Esophagus mucosa (tissue), 1 donor: ENCODE measurements around the gene IRF6. TPM values are rescaled to one million over a fixed set of nuclear protein-coding genes. Genes with fewer than 3 reads are reported as not detected.

Source experiments
- ATAC-seq: fragments of 200-7000 bp; cut with Tn5 transposase; one replicate; pipeline ENCODE4 v1.9.1; 2020
- total RNA-seq: library from RNA; stranded (reverse); gene quantifications from one replicate; pipeline ENCODE4 v1.2.4, GENCODE V29; 2023
- donor health status: DM: yes; HTN: yes; CAD: no.

IRF6 gene
- total RNA-seq, 1 donor from 2014 or later: 159 TPM

DNA sequence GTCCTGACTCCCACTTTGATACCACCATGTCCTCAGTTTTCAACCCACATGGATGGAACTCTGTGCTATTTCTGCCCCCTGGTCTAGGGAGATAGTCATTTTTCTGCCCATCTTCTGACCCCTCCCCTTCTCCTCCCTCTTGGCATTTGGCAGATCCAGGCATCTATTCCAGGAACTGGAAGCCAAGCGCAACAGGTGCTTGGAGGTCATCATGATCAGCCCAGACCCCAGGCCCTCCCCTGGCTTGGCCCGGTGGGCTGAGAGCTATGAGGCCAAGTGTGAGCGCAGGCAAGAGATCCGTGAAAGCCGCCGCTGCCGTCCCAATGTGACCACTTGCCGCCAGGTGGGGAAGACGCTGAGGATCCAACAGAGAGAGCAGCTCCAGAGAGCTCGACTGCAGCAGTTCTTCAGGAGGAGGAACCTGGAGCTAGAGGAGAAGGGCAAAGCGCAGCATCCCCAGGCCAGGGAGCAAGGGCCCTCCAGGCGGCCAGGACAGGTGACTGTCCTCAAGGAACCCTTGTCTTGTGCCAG, 46.0 kb downstream of the IRF6 start:
- ATAC-seq: no peak

DNA sequence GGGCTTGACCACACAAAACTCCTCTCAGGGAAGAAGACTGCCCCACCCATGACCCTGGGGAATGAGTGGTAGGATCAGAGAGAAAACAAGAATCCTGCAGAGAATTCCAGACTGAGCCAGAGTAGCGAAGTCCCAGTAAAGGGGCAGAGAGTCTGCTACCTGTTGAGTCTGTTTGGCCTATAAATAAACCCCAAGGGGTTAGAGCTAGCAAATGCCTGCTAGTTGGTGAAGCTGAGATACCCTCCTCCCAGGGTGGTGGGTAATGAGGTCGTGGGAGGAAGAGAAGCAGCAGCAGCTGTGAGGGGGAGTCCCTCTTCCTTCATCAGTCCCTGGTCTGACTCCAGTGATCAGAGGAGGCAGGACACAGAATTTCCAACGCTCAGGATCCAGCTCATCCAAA, 47.5 kb downstream of the IRF6 start:
- ATAC-seq: no peak

DNA sequence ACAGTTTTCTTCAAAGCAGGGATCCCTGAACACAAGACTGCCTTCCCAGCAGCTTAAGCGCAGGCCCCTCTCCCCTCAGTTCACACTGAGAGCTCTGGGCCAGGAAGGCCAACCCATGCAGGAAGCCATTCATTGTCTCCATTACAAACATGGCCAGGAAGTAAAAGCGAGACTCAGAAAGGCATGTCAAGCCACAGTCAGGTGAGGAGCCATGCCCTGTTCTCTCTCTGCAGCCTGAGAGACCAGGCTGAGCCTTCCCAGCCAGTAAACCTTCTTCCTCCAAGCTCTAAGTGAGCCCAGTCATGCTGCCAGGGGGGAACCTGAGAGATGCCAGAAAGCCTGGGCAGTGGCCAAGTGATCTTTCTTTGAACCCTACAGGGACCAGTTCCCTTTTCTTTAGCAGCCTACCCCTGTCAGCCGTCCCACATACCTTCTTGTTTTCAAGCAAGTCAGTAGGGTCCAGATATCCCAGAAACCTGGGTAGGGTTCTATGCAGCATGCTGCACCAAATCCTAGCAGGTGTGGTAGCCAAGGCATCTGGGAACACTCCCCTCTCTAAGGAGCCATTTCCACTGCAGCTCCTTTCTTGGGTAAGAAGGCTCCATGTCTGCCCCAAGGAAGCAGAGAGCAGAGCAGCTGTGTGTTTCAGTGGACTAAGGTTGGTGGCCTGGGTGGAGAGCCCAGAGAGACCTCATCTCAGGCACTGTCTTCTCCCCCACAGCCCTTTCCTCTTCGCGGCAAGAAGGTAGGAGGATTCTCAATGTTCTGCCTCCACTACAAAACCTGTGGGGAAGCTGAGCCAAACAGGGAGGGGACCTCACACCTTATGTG, 49.1 kb downstream of the IRF6 start:
- ATAC-seq: peak; percentile 30

DNA sequence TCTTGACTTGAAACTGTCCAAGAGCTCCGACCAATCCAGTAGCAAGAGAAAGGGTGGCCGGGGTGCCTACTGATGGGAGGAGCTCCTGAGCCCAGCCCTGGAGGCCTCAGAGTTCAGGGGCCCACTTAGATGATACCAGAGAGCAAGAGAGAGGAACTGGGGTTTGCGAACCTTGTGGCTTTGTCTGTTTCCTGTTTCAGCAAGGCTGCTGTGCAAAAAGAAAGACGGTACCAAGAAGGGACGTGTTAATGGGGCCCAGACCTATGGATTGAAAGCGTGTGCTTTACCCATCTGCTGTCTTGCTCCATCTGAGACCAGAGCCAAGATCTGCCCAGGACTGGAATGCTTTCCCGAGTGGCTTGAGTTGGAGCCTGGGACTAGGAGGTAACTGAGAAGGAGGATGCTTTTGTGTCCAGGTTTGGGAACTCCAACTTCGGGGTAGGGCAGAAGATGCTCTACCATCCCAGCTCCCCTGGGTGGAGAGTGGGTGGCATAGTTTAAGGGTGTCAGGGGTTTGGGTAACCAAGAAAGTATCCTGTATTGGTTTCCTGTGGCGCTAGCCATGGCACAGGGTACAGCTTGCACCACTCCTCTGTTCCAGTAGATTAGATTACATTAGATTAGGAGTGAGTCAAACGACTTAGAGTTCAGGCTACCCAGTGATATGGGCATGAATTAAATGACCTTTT, 49.9 kb downstream of the IRF6 start, which contains the start of gene TRAF3IP3:
Gene TRAF3IP3 (plus strand): TSS at position 128 of the 689 bp plus-strand sequence. CDS start 3,987 bp downstream, outside the sequence.
- peak; percentile 70 for ATAC-seq

DNA sequence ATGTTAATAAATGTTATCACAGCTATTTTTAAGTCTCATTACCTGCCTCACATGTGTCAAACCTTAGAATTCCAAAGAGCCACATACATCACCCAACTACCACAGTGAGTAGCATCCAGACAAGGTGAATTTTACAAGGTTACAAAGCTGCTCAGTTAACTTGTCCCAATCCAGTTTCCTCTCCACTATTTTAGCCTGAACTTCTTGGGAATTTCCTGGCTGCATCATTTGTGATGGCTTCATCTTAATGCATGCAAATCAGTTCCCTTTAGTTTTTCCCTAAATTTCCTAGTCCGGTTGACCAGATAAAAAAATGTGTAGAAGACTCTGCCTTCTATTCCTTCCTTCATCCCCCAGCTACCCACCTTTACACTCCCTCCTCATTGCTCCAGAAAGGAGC, 50.7 kb downstream of the IRF6 start:
- no peak for ATAC-seq

DNA sequence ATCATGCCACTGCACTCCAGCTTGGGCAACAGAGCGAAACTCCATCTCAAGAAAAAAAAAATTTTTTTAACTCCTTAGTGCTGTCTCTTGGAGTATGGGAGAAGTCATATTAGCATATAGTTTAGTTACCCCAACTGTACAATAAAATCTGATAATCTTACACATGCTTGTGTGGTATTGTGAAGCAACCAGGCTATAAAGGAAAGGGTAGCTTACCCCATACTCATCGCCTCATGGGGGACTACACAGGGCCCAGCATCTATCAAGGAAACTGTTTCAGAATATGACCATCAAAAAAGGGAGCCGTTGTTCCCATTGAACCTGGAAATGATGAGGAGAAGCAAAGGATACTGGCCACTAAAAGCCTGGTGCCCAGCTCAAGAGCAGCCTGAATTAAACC, 53.1 kb downstream of the IRF6 start:
- ATAC-seq: no peak

DNA sequence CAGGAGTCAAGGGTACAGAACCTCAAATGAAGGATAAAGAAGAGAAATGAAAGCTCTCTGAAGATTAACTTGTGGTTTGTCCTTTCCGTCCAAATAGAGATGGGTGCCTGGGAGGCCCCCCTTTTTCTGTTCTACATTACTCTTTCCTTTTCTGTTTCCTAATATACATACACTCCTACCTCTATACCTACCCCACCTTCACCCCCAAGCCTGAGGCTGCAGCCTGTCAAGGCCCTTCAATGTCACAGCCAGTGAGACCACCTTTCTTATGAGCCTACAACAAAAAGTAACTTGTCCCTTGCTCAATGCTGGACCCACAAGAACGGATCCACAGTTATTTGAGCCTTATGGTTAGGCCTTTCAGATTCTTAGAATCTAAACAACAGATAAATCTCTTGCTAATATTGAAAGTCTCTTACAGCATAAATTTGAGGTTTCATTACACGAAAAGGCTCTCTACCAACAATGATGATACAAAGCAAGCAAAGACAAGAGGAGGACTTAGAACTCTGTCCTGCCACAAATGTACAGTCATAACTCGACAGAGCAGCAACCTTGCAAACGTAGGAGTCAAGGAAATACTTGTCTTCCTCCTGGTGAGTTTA, 54.2 kb downstream of the IRF6 start:
- ATAC-seq: no peak

DNA sequence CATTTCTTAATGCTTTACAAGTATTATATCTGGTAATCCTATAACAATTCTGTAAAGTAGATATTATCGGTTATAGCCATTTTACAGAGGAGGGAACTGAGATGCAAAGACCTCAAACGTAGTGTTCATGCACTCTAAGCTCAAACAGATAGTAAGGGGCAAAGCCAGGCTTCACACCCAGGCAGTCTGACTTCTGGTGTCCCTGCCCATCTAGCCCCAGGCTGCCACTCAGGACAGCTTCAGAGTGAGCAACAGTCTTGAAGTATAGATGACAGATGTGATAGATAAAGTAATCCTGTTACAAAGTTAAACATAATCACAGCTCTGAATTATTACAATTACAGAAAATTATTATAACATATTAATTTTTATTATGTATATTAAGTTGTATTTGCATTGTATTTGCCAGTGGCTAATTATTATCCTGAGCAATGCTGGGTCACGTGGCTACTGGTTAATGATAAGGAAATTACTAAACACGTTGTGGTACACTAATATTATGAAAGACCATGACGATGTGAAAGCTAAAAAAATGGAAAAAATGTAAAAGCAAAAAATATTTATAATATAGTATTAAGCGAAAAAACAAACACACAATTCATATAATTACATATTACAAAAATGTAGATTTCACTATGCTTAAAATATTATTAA, 56.1 kb downstream of the IRF6 start:
- no peak for ATAC-seq

DNA sequence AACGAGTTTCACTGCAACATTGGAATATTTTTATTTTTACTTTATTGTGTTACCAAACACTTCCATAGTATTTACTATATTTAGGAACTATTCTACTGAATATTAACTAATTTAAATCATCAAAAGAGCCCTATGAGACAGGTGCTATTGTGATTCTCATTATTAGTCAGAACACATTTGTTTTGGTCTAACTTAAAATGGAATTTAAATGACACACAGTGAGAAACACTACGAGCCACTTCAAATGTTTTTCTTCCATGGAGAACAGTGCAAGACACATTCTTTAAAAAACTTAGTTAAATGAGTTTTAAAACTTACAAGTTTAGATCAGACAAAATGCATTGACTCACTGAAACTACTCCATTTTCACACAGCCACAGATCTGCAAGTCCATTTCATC, 56.7 kb downstream of the IRF6 start:
- ATAC-seq: no peak

DNA sequence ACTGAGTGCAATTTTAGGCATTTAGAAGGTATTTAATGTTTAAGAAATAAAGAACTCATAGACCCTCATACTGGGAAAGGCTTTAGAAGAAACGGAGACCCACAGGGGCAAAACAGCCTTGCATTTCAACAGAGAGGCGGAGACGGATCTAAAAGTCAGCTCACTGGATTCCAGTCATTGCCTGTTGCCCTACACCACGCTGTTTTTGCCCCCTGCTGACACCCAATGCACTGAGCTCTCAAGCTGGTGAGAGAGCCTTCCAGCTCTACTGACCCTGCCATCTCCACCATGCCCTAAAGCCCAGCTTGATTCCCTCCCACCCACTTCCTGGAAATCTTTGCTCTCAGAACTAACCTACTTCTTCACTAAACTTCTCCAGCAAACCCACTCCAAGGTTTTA, 57.3 kb downstream of the IRF6 start:
- ATAC-seq: no peak

DNA sequence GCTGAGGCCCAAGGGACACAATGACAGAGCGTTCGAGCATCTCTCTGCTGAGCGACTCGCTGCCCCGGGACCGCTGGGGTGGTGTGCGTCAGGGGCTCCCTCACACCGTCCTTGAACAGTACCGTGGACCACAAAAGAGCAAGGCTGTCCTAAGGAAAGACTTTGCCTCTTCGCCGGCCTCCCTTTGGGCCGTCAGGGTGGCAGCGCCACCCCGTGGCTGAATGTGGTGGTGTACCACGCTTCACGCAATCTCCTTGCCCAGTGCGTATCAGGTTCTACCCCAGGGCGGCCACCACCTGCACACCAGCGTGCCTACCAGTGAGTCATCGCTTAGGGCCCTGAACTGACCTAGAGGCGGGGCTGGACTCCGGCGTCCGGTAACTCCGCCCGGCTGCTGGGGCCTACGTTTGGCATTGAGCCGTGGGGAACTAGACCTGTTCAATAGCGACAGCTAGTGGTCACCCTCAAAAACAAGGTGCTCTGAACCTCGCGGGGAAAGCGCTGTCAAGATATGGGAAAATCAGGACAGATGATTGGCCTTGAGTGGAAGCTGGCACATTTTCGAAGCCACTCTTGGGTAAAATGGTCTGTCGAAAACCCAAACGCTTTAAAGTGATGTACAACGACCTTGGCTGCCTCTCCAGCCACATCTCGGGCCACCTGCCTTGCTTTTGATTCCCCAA, 58.2 kb downstream of the IRF6 start:
- ATAC-seq: peak; percentile 100

DNA sequence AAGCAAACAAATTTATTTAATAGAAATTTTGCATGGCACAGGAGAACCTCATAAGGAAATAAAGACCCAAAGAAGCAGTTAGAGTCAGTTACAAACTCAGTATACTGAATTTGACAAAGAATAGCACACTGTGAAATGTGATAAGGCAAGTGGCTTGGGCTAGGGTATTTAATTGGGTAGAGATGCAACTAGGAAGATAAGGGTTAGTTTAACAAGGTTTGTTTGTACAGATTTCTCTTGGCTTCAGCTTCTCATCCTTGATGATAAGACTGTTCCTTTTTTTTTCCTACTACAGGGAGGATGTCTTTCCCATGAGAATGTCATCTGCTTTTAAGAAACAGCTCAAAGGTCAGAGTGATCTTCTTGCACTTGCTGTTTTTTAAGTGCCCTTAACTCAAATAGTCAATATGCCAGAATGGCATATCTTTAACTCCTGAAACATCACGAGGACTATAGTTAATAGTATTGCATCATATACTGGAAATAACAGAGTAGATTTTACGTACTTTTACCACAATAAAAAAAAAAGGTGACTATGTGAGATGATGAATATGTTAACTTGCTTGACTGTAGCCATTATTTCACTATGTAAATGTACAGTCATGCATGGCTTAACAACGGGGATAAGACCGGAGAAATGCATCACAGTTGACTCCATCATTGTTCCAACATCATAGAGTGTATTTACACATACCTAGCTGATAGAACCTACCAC, 59.3 kb downstream of the IRF6 start:
- peak; percentile 6 for ATAC-seq

DNA sequence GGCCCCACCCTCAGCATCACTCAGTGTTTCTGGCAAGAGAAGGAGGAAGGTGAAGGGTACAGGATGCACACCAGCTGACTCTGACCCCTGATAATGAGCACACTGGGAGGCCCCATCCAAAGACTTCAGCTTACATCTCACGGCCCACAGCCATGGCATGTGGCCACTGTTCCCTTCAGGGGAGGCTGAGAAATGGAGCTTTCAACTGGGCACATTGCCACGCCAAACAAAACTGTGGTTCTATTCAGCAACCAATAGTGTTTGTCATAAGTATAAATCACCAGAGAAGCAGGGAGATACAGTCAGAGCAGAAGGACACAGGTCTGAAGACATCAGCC, 62.8 kb downstream of the IRF6 start:
- no peak for ATAC-seq

DNA sequence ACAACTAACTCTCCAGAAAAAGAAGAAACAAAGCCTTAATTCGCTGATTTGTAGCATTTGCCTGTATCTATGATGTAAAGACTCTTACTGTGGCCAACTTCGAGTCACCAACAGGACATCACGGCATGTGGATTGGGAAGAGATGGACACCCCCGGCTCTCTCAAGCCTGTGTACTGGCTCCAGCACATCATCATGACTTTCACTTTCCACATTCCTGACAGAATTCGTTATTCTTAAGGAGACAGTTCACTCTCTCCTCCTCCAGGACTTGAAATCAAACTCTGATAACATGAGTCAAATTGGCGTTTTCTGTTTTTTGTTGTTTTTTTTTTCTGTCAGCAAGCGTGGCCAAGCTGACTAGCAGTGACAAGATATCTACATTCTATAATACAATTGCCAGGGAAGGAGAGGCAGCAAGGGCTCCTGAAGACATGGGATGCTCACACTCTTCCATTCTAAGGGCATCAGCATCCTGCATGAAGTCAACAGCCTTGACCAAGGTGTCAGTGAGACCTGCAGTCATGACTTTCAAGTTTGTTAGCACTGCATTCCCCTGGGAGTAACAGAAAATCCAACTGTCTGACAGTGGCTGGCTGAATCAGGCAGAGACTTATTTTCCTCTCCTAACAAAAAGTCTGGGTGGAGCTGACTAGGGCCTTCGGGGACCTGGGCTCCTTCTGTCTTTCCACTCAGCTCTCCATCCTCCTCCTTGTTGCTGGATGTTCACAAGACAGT, 63.4 kb downstream of the IRF6 start:
- no peak for ATAC-seq

DNA sequence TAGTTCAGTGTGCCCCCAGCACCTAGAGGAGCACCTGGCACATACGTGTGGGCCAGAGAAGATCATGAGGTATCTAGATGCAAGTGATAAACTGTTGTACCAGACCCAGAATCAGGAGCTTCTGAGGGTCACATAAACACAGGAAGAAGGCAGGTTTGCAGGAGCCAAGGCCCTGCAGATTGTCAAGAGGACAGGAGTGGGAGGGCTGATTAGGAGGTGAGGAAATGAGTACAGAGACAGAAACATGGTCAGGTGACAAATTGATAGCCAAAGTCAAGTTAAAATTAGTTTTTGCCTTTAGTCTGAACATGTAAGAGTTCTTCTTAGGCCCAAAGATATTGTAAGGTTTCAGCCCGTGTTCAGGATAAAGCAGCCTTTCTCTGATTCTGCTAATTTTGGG, 64.1 kb downstream of the IRF6 start:
- no peak for ATAC-seq

DNA sequence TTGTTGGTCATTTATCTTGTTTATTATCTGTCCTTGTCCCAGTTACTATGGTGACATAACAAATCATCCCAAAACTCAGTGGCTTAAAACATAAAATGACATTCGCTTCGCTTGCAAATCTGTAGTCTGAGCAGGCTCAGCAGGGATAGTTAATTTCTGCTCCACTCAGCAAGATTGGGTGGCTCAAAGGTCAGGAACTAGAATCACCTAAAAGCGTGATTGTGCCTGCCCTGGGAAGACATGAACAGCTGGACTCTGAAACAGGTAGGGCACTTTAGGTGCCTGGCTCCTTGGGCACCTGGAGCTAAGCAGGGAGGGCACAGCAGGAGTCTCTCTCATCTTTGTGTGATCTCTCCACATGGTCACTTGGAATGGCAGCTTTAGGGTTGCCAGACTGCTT, 64.7 kb downstream of the IRF6 start:
- ATAC-seq: no peak

DNA sequence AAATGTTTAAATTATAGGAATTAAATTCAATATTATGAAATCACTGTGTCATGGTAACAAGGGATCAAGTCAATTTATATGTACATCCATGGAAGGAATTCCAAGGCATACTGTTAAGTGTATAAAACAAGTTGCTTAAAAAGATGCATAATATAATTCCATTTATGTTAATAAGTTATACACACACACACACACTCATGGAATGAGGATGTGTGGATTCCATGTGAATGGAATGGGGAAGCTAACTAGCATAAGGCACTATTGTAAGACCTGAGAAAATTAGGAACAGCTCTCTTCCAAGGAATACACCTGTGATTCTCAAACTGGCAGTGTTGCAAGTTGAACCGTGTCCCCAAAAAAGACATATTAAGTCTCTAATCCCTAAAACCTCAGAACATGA, 67.7 kb downstream of the IRF6 start:
- no peak for ATAC-seq

DNA sequence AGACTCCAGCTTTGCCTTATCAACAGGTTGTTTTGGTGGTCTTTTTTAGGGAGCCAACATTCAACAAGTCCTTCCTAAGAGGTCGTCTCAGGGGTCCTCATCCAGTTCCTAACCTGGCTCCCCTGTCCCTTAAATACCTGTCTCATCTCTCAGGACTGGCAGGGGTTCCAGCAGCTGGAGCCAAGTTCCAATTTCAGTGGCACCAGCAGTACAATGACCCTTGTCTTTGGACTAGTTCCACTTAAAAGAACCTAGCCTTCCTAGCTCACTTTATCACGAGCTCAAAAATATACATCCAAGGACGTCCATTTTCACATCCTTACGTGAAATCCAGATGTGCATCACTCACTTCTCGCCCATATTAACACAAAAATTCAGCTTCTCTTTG, 68.8 kb downstream of the IRF6 start:
- ATAC-seq: no peak

DNA sequence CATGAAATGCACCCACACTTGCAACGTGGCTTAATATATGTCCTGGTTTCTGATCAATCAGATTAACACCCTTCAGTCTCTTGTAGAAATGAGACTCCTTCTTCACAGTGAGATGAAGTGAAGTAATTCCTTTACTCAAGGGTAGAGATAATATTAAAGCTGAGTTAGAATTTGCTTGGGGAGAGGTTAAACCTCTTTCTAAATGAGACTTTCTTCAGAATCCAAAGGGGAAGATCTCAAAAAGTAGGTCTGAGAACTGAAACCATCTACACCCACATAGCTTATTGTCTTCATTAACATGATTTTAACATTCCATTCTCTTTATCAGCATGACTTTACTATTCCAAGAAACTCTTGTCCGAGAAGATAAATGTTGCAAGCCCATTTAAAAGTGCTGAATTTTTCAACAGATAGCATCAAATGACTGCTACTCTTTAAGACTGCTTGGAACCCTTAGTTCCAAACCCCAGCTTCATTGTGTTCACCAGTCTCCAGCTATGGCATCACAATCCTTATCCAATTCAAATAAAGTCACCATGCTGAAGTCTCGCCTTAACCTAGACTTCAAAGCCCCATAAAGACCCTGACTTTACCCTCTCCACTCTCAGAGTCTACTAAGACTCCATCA, 69.3 kb downstream of the IRF6 start:
- no peak for ATAC-seq
